ENCODE results near the gene ATP6V1B1. TPM values are rescaled to one million over a fixed set of nuclear protein-coding genes. Genes with fewer than 3 reads are reported as not detected.

Gene ATP6V1B1
- total and polyA plus RNA-seq, 9 of the 15 experiments (the other 6 are each of a cell fraction or from before 2014, with no cell fraction given) = not detected

DNA sequence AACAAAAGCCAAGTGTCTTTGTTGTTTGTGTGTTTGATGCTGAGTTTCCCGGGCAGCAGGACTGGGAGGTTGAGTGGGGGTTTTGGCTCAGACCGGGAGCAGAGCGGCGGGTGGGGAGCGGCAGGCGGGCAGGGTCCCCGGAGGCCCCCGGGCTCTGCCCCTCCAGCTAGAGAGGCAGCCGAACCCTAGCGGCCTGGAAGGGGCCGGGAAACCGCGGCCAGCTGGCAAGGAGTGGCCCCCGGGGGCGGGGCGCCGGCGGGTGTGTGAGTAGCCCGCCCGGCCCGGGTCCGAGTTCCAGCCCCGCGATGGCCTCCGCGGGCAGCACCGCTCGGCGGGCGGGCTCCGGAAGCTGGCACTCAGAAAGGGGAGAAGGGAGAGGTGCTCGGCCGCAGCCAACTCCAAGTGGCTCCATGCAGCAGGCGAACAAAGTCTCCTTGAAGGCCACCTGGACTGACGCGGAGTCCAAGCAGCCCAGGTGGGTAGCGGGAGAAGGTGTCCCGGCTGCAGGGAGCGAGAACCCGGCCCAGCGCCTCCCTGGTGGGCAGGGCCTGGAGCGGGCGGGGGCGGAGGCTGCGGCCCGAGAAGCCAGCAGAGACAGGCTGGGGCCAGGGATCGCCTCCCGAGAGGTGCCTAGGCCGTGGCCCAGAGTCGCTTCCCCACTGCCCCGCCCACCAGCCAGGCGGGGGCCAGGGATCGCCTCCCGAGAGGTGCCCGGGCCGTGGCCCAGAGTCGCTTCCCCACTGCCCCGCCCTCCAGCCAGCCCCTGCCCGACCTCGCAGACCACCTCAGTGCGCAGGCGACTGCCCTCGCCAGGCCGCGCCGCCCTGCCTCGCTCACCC, 42.9 kb downstream of the ATP6V1B1 start, which contains the start of gene ANKRD53:
Gene ANKRD53, plus strand, starts transcription at position 290 of the 839 bp plus-strand sequence. Its CDS starts 16 bp downstream, at position 306.
- POLR2A ChIA-PET = no interaction called here
- no peak for TF ChIP-seq MAFK (IDR thresholded peaks at IDR 0.05; ENCODE audit: low read length)
- TF ChIP-seq ZEB2 (IDR thresholded peaks at IDR 0.05) = no peak
- TF ChIP-seq, protein P1, sequence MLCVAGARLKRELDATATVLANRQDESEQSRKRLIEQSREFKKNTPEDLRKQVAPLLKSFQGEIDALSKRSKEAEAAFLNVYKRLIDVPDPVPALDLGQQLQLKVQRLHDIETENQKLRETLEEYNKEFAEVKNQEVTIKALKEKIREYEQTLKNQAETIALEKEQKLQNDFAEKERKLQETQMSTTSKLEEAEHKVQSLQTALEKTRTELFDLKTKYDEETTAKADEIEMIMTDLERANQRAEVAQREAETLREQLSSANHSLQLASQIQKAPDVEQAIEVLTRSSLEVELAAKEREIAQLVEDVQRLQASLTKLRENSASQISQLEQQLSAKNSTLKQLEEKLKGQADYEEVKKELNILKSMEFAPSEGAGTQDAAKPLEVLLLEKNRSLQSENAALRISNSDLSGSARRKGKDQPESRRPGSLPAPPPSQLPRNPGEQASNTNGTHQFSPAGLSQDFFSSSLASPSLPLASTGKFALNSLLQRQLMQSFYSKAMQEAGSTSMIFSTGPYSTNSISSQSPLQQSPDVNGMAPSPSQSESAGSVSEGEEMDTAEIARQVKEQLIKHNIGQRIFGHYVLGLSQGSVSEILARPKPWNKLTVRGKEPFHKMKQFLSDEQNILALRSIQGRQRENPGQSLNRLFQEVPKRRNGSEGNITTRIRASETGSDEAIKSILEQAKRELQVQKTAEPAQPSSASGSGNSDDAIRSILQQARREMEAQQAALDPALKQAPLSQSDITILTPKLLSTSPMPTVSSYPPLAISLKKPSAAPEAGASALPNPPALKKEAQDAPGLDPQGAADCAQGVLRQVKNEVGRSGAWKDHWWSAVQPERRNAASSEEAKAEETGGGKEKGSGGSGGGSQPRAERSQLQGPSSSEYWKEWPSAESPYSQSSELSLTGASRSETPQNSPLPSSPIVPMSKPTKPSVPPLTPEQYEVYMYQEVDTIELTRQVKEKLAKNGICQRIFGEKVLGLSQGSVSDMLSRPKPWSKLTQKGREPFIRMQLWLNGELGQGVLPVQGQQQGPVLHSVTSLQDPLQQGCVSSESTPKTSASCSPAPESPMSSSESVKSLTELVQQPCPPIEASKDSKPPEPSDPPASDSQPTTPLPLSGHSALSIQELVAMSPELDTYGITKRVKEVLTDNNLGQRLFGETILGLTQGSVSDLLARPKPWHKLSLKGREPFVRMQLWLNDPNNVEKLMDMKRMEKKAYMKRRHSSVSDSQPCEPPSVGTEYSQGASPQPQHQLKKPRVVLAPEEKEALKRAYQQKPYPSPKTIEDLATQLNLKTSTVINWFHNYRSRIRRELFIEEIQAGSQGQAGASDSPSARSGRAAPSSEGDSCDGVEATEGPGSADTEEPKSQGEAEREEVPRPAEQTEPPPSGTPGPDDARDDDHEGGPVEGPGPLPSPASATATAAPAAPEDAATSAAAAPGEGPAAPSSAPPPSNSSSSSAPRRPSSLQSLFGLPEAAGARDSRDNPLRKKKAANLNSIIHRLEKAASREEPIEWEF (CRISPR knock-in tag; IDR thresholded peaks at IDR 0.05) = no peak
- no peak for TF ChIP-seq ZNF232 (CRISPR knock-in tag; IDR thresholded peaks at IDR 0.05)
- TF ChIP-seq ZNF217 (CRISPR knock-in tag; IDR thresholded peaks at IDR 0.05) = no peak
- TF ChIP-seq, protein P2, sequence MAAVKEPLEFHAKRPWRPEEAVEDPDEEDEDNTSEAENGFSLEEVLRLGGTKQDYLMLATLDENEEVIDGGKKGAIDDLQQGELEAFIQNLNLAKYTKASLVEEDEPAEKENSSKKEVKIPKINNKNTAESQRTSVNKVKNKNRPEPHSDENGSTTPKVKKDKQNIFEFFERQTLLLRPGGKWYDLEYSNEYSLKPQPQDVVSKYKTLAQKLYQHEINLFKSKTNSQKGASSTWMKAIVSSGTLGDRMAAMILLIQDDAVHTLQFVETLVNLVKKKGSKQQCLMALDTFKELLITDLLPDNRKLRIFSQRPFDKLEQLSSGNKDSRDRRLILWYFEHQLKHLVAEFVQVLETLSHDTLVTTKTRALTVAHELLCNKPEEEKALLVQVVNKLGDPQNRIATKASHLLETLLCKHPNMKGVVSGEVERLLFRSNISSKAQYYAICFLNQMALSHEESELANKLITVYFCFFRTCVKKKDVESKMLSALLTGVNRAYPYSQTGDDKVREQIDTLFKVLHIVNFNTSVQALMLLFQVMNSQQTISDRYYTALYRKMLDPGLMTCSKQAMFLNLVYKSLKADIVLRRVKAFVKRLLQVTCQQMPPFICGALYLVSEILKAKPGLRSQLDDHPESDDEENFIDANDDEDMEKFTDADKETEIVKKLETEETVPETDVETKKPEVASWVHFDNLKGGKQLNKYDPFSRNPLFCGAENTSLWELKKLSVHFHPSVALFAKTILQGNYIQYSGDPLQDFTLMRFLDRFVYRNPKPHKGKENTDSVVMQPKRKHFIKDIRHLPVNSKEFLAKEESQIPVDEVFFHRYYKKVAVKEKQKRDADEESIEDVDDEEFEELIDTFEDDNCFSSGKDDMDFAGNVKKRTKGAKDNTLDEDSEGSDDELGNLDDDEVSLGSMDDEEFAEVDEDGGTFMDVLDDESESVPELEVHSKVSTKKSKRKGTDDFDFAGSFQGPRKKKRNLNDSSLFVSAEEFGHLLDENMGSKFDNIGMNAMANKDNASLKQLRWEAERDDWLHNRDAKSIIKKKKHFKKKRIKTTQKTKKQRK (IDR thresholded peaks at IDR 0.05; ENCODE audit: borderline replicate concordance, low read depth, low read length) = no peak
- TF ChIP-seq, protein P3, sequence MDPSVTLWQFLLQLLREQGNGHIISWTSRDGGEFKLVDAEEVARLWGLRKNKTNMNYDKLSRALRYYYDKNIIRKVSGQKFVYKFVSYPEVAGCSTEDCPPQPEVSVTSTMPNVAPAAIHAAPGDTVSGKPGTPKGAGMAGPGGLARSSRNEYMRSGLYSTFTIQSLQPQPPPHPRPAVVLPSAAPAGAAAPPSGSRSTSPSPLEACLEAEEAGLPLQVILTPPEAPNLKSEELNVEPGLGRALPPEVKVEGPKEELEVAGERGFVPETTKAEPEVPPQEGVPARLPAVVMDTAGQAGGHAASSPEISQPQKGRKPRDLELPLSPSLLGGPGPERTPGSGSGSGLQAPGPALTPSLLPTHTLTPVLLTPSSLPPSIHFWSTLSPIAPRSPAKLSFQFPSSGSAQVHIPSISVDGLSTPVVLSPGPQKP (CRISPR knock-in tag; IDR thresholded peaks at IDR 0.05) = no peak
- no peak for TF ChIP-seq SMAD4 (CRISPR knock-in tag; conservative IDR thresholded peaks at IDR 0.05)
- no peak for TF ChIP-seq PML (IDR thresholded peaks at IDR 0.05; ENCODE audit: low read length)
- TF ChIP-seq ZNF347 (CRISPR knock-in tag; IDR thresholded peaks at IDR 0.05; ENCODE audit: low read depth) = no peak
- TF ChIP-seq FOXK1 (CRISPR knock-in tag; IDR thresholded peaks at IDR 0.05; ENCODE audit: borderline replicate concordance) = no peak
- TF ChIP-seq PHB (CRISPR knock-in tag; IDR thresholded peaks at IDR 0.05) = no peak

More for the DNA sequence above, 42.9 kb downstream of the ATP6V1B1 start, which contains the start of gene ANKRD53:
- Histone ChIP-seq H3K9me3 (replicated peaks; ENCODE audit: control insufficient read depth, insufficient read depth, low read depth, low read length) (no peaks in the 10 kb centered on the region), H3K4me3 (peak within 1 kb of the TSS; percentile 45; the same call in 1 of the 2 replicates), H2AFZ (ENCODE audit: low read depth, low read length) (no peak within 1 kb of the TSS; the same call in 1 of the 2 replicates), H3K4me1 (replicated peaks in 1 of 2; ENCODE audit: control insufficient read depth in 2 of 2, insufficient read depth in 2 of 2, low read length in 2 of 2) (peaks cover 6 to 19% of the 10 kb centered on the region in 2 experiments; a peak in 4 of 5 replicates), H3K27ac (ENCODE audit: extremely low read depth, low read depth, low read length) (no peak within 1 kb of the TSS), H3K4me2 (ENCODE audit: insufficient read depth, low read length) (no peak within 1 kb of the TSS; the same call in 1 of the 2 replicates), H3K9me1 (ENCODE audit: control insufficient read depth, insufficient read depth, low read length) (no peaks in the 10 kb centered on the region), H3K36me3 (ENCODE audit: control insufficient read depth, insufficient read depth, low read length) (no peaks in the 10 kb centered on the region), H3K79me2 (ENCODE audit: control insufficient read depth, insufficient read depth, low read length) (no peaks in the 10 kb centered on the region), H4K20me1 (replicated peaks; ENCODE audit: control insufficient read depth, insufficient read depth, low read length) (no peaks in the 10 kb centered on the region), H3K9ac (ENCODE audit: insufficient read depth in 1 of 2, low read depth in 2 of 2, low read length in 2 of 2) (no peak within 1 kb of the TSS; a peak in 1 of 4 replicates), H3K27me3 (ENCODE audit: control insufficient read depth in 2 of 2, insufficient read depth in 2 of 2, low read length in 2 of 2) (no peaks in the 10 kb centered on the region)
- FAIRE-seq (no peak), ATAC-seq (no peak), DNase-seq (ENCODE audit: extremely low read depth in 1 of 4, low spot score in 3 of 4) (no peak)
- intact Hi-C loops (cut with micrococcal nuclease) = no loop called here
- no TSS peak for BruUV-seq (replicated peaks)
- 81% methylated on average over 14 of the region's 67 CpGs for WGBS (ENCODE audit: insufficient coverage, low coverage, missing lambda C conversion rate)
- CTCF ChIA-PET (ENCODE audit: low intra/inter-chr PET ratio) = interaction anchor here (0.6 to 2.4 kb wide), 2 partner anchors 14 to 677 kb away, joined by 4 to 13 read pairs; partner anchors contain the start of gene FAM136A
- in situ Hi-C loops (cut with MboI) = no loop called here
